Rectal smooth muscle tissue (tissue), 1 donor: ENCODE measurements around the gene DHRSX.
"Not testable (repeated sequence)": the region's sequence is repeated elsewhere in the genome, so short reads cannot be mapped to it uniquely, and the experiment has no call there.

Experiments
- H3K27ac ChIP-seq: one replicate; pipeline ENCODE4 v1.7.0; 2013; ENCODE audit warnings: low read depth, low read length, inconsistent platforms
- H3K27me3 ChIP-seq: one replicate; pipeline ENCODE4 v1.7.0; 2013; ENCODE audit warnings: low read length; ENCODE audit not compliant: control insufficient read depth, insufficient read depth
- H3K36me3 ChIP-seq: one replicate; pipeline ENCODE4 v1.7.0; 2013; ENCODE audit warnings: low read length; ENCODE audit not compliant: control insufficient read depth, insufficient read depth
- H3K4me1 ChIP-seq: one replicate; pipeline ENCODE4 v1.7.0; 2013; ENCODE audit warnings: low read length; ENCODE audit not compliant: control insufficient read depth, insufficient read depth
- H3K4me3 ChIP-seq: one replicate; pipeline ENCODE4 v1.7.0; 2013; ENCODE audit warnings: low read length
- H3K9ac ChIP-seq: one replicate; pipeline ENCODE4 v1.7.0; 2013; ENCODE audit warnings: low read length

Gene DHRSX

GRCh38 chrX:2350036-2350435 is 150.7 kb downstream of the DHRSX start:
- not testable (repeated sequence) for H3K4me1 ChIP-seq, H3K9ac ChIP-seq, H3K27me3 ChIP-seq, H3K36me3 ChIP-seq, H3K27ac ChIP-seq, H3K4me3 ChIP-seq

- H3K27me3 ChIP-seq, result no peaks in the 10 kb centered on the region
- no peak overlapping the region for H3K27ac ChIP-seq
- H3K9ac ChIP-seq, result no peak overlapping the region
- H3K36me3 ChIP-seq, result peaks cover 2% of the 10 kb centered on the region
- no peak overlapping the region for H3K4me3 ChIP-seq
- no peaks in the 10 kb centered on the region for H3K4me1 ChIP-seq
Observed at GRCh38 chrX:2348211-2348610, 152.6 kb downstream of the DHRSX start.

- Histone ChIP-seq H3K27ac (no peak overlapping the region), H3K36me3 (no peaks in the 10 kb centered on the region), H3K27me3 (no peaks in the 10 kb centered on the region), H3K4me1 (no peaks in the 10 kb centered on the region), H3K9ac (no peak overlapping the region), H3K4me3 (no peak overlapping the region)
Observed at GRCh38 chrX:2346158-2346557, 154.6 kb downstream of the DHRSX start.

- no peaks in the 10 kb centered on the region for H3K27me3 ChIP-seq
- no peak overlapping the region for H3K4me3 ChIP-seq
- H3K27ac ChIP-seq, result no peak overlapping the region
- no peak overlapping the region for H3K9ac ChIP-seq
- H3K36me3 ChIP-seq, result no peaks in the 10 kb centered on the region
- no peaks in the 10 kb centered on the region for H3K4me1 ChIP-seq
Observed at GRCh38 chrX:2345562-2345961, 155.2 kb downstream of the DHRSX start.

GRCh38 chrX:2343413-2343812 is 157.4 kb downstream of the DHRSX start:
- Histone ChIP-seq H3K27me3 (no peaks in the 10 kb centered on the region), H3K4me1 (no peaks in the 10 kb centered on the region), H3K27ac (no peak overlapping the region), H3K9ac (no peak overlapping the region), H3K36me3 (no peaks in the 10 kb centered on the region), H3K4me3 (no peak overlapping the region)

GRCh38 chrX:2342874-2343273 is 157.9 kb downstream of the DHRSX start:
- Histone ChIP-seq H3K9ac (no peak overlapping the region), H3K4me3 (no peak overlapping the region), H3K27me3 (no peaks in the 10 kb centered on the region), H3K4me1 (no peaks in the 10 kb centered on the region), H3K36me3 (no peaks in the 10 kb centered on the region), H3K27ac (no peak overlapping the region)

- H3K9ac ChIP-seq, result no peak overlapping the region
Observed at GRCh38 chrX:2342281-2342688, 158.5 kb downstream of the DHRSX start.

GRCh38 chrX:2340991-2341390 is 159.8 kb downstream of the DHRSX start:
- Histone ChIP-seq H3K27ac (no peak overlapping the region), H3K36me3 (no peaks in the 10 kb centered on the region), H3K9ac (no peak overlapping the region), H3K4me3 (no peak overlapping the region), H3K4me1 (no peaks in the 10 kb centered on the region), H3K27me3 (no peaks in the 10 kb centered on the region)

More at GRCh38 chrX:2342281-2342688, 158.5 kb downstream of the DHRSX start:
- H3K4me1 ChIP-seq, result no peaks in the 10 kb centered on the region
- H3K27ac ChIP-seq, result no peak overlapping the region
- no peaks in the 10 kb centered on the region for H3K36me3 ChIP-seq
- H3K4me3 ChIP-seq, result no peak overlapping the region
- no peaks in the 10 kb centered on the region for H3K27me3 ChIP-seq

- no peaks in the 10 kb centered on the region for H3K36me3 ChIP-seq
Observed at GRCh38 chrX:2336181-2336580, 164.6 kb downstream of the DHRSX start.

GRCh38 chrX:2334237-2334636 is 166.5 kb downstream of the DHRSX start:
- Histone ChIP-seq H3K27me3 (no peaks in the 10 kb centered on the region), H3K36me3 (no peaks in the 10 kb centered on the region), H3K4me1 (no peaks in the 10 kb centered on the region), H3K27ac (no peak overlapping the region), H3K9ac (no peak overlapping the region), H3K4me3 (no peak overlapping the region)

More at GRCh38 chrX:2336181-2336580, 164.6 kb downstream of the DHRSX start:
- Histone ChIP-seq H3K4me1 (no peaks in the 10 kb centered on the region), H3K4me3 (no peak overlapping the region), H3K27ac (no peak overlapping the region), H3K9ac (no peak overlapping the region), H3K27me3 (no peaks in the 10 kb centered on the region)

GRCh38 chrX:2332252-2332651 is 168.5 kb downstream of the DHRSX start:
- H3K27ac ChIP-seq, result no peak overlapping the region

GRCh38 chrX:2330910-2331309 is 169.9 kb downstream of the DHRSX start:
- Histone ChIP-seq H3K27me3 (no peaks in the 10 kb centered on the region), H3K4me1 (no peaks in the 10 kb centered on the region), H3K9ac (no peak overlapping the region), H3K36me3 (no peaks in the 10 kb centered on the region), H3K4me3 (no peak overlapping the region), H3K27ac (no peak overlapping the region)

More at GRCh38 chrX:2332252-2332651, 168.5 kb downstream of the DHRSX start:
- no peaks in the 10 kb centered on the region for H3K27me3 ChIP-seq
- H3K4me1 ChIP-seq, result no peaks in the 10 kb centered on the region
- no peak overlapping the region for H3K9ac ChIP-seq
- H3K36me3 ChIP-seq, result no peaks in the 10 kb centered on the region
- H3K4me3 ChIP-seq, result no peak overlapping the region

GRCh38 chrX:2330487-2330886 is 170.3 kb downstream of the DHRSX start:
- no peak overlapping the region for H3K4me3 ChIP-seq
- no peaks in the 10 kb centered on the region for H3K4me1 ChIP-seq
- no peaks in the 10 kb centered on the region for H3K36me3 ChIP-seq
- no peaks in the 10 kb centered on the region for H3K27me3 ChIP-seq
- H3K9ac ChIP-seq, result no peak overlapping the region
- no peak overlapping the region for H3K27ac ChIP-seq
